ENCODE measurements around the gene MIDN. TPM values are rescaled to one million over a fixed set of nuclear protein-coding genes. Genes with fewer than 3 reads are reported as not detected.

The MIDN gene
- total and polyA plus RNA-seq, 10 of the 15 experiments (the other 5 are each of a cell fraction or from before 2014, with no cell fraction given), result 0.38 to 51.5 (median 7.2) TPM

- in situ Hi-C loops (cut with MboI), result no loop called here
- no peaks in the 10 kb centered on the region for H3K79me2 ChIP-seq (ENCODE audit: control insufficient read depth, insufficient read depth, low read length)
- H2AFZ ChIP-seq (ENCODE audit: control insufficient read depth, low read depth, low read length), result no peak overlapping the region
- no peak overlapping the region for H3K27ac ChIP-seq (ENCODE audit: control insufficient read depth, insufficient read depth)
- ChIA-PET CTCF (interaction anchor here (1.4 to 1.5 kb wide), 2 partner anchors 39 to 89 kb away, joined by 3 to 8 read pairs; no protein-coding TSS in a partner anchor), RAD21 (ENCODE audit: unreplicated experiment) (no interaction called here), SMC1A (ENCODE audit: uncharacterized antibody, unreplicated experiment) (no interaction called here), POLR2A (no interaction called here)
- no TSS peak for BruUV-seq (replicated peaks)
- FAIRE-seq (no peak), ATAC-seq (no peak), DNase-seq (ENCODE audit: low read depth, low spot score) (no peak)
- H3K36me3 ChIP-seq (ENCODE audit: control insufficient read depth in 2 of 2, insufficient read depth in 2 of 2, low read length in 1 of 2), result peaks cover 7 to 12% of the 10 kb centered on the region in 2 experiments
- no peaks in the 10 kb centered on the region for H3K4me1 ChIP-seq (ENCODE audit: control insufficient read depth, insufficient read depth, low read length)
- no peak overlapping the region for H3K9ac ChIP-seq (ENCODE audit: control insufficient read depth, insufficient read depth, low read length)
- TF ChIP-seq TCF12 (IDR thresholded peaks at IDR 0.05; ENCODE audit: low read depth, low read length) (no peak), TBL1XR1 (IDR thresholded peaks at IDR 0.05; ENCODE audit: low read depth, low read length) (no peak), MAX (IDR thresholded peaks at IDR 0.05; ENCODE audit: low read depth, low read length) (no peak), EGR1 (IDR thresholded peaks at IDR 0.05; ENCODE audit: borderline replicate concordance in 1 of 2, low read depth in 2 of 2, low read length in 2 of 2) (no peak), NFXL1 (IDR thresholded peaks at IDR 0.05; ENCODE audit: borderline replicate concordance) (no peak), MEF2A (IDR thresholded peaks at IDR 0.05; ENCODE audit: insufficient read depth, low read depth, low read length) (no peak), SIN3A (IDR thresholded peaks at IDR 0.05; ENCODE audit: low read depth, low read length) (no peak)
- TF ChIP-seq, protein P1, sequence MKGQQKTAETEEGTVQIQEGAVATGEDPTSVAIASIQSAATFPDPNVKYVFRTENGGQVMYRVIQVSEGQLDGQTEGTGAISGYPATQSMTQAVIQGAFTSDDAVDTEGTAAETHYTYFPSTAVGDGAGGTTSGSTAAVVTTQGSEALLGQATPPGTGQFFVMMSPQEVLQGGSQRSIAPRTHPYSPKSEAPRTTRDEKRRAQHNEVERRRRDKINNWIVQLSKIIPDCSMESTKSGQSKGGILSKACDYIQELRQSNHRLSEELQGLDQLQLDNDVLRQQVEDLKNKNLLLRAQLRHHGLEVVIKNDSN (IDR thresholded peaks at IDR 0.05; ENCODE audit: borderline replicate concordance, extremely low read length, insufficient read depth, low read depth, low read length), result no peak
- intact Hi-C loops (cut with micrococcal nuclease; ENCODE audit: unreplicated experiment), result no loop called here
- H3K4me2 ChIP-seq (ENCODE audit: control insufficient read depth, insufficient read depth), result no peak overlapping the region
- no peaks in the 10 kb centered on the region; the same call in 1 of the 2 replicates for H4K20me1 ChIP-seq (ENCODE audit: control insufficient read depth, insufficient read depth)
- peaks cover 7 to 8% of the 10 kb centered on the region in 2 experiments; a peak in 3 of 4 replicates for H3K27me3 ChIP-seq (replicated peaks in 1 of 2; ENCODE audit: control insufficient read depth in 2 of 2, insufficient read depth in 2 of 2, low read length in 1 of 2)
- H3K4me3 ChIP-seq, result no peak overlapping the region
- WGBS (ENCODE audit: insufficient coverage, insufficient replicate concordance, low lambda C conversion rate, missing lambda C conversion rate), result 34% methylated on average over 28 of the region's 29 CpGs
- H3K9me3 ChIP-seq (replicated peaks; ENCODE audit: control insufficient read depth, insufficient read depth, low read length), result no peaks in the 10 kb centered on the region
These were observed 35.0 kb downstream of the MIDN start for GRCh38 chr19:1283207-1283916.

All from GM12878 (cell line).